ENCODE results near the gene CENPF.

CENPF gene

DNA sequence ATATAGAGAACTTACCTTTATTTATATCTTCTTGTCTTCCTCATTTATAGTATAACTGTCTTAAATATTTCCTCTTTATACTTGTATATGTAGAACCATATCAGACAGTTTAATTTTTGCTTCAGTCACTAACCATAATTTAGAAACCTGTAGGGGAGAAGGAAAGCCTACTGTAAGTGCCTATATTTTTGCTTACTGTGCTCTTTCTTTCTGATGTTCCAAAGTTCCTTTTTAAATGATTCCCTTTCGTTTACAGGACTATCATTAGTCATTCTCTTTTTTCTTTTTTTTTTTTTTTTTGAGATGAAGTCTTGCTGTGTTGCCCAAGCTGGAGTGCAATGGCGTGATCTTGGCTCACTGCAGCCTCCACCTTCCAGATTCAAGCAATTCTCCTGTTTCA, 109.7 kb downstream of the CENPF start:
- DNase-seq (ENCODE audit: low spot score), result no peak
